Kidney (tissue), 14 donors: ENCODE results near the gene ST3GAL3. TPM values are rescaled to one million over a fixed set of nuclear protein-coding genes. Genes with fewer than 3 reads are reported as not detected.

ENCODE experiments used
- DNase-seq, 5 donors: peaks; one replicate each; pipeline ENCODE4 v3.0.0-alpha.2; 2013 to 2020
- FAIRE-seq: peaks from 2 replicates; lab custom pipeline; 2012; peaks lifted over from hg19 to GRCh38; lab: Jason Lieb, UNC
- H3K27ac ChIP-seq, 2 donors: one replicate each; pipeline ENCODE4 v1.7.0; 2013; ENCODE audit warnings: low read depth in 2 of 2, low read length in 2 of 2, inconsistent platforms in 1 of 2
- H3K27me3 ChIP-seq: one replicate; pipeline ENCODE4 v1.7.1; 2013; ENCODE audit warnings: low read length, inconsistent platforms; ENCODE audit not compliant: control insufficient read depth, insufficient read depth
- H3K36me3 ChIP-seq, 3 donors: one replicate each; pipeline versions ENCODE4 v1.7.0 to v1.7.1; 2013; ENCODE audit warnings: low read length in 3 of 3, control low read depth in 1 of 3, inconsistent platforms in 1 of 3; ENCODE audit not compliant: insufficient read depth in 3 of 3, control insufficient read depth in 2 of 3
- H3K4me1 ChIP-seq, 3 donors: one replicate each; pipeline versions ENCODE4 v1.7.0 to v1.7.1; 2013; ENCODE audit warnings: low read length in 3 of 3, inconsistent platforms in 1 of 3, low read depth in 1 of 3; ENCODE audit not compliant: control insufficient read depth in 2 of 3, insufficient read depth in 2 of 3
- H3K4me3 ChIP-seq, 3 donors: one replicate each; pipeline versions ENCODE4 v1.7.0 to v1.8.1; 2013; ENCODE audit warnings: low read length in 3 of 3, control low read depth in 1 of 3, inconsistent platforms in 1 of 3
- H3K9ac ChIP-seq, 3 donors: one replicate each; pipeline versions ENCODE4 v1.7.0 to v1.7.1; 2013; ENCODE audit warnings: low read length in 3 of 3, control low read depth in 1 of 3, inconsistent platforms in 1 of 3
- H3K9me3 ChIP-seq, 3 donors: one replicate each; pipeline versions ENCODE4 v1.7.0 to v1.7.1; 2013; ENCODE audit warnings: low read length in 3 of 3, control low read depth in 1 of 3, inconsistent platforms in 1 of 3; ENCODE audit not compliant: control insufficient read depth in 2 of 3, insufficient read depth in 1 of 3
- CTCF ChIP-seq: IDR thresholded peaks from 3 replicates; pipeline ENCODE4 v1.5.1; 2012; ENCODE audit warnings: mild to moderate bottlenecking, moderate library complexity, borderline replicate concordance; ENCODE audit not compliant: insufficient read depth; ENCODE audit errors: extremely low read depth
- intact Hi-C: fragments of 100-400 bp; cut with DNase I; formaldehyde crosslinking; loops from one replicate; pipeline ENCODE4 v1.11.1; 2022
- polyA plus RNA-seq: library from polyadenylated mRNA; stranded (reverse); fragments of 350-450 nt; fragmentation: Illumina TruSeq; extraction: RNeasy Lipid Tissue Mini Kit (QIAGEN cat#74804); gene quantifications from one replicate; pipeline ENCODE4 v1.2.3, GENCODE V29; 2014; ENCODE audit warnings: low read depth, low replicate concordance; ENCODE audit not compliant: insufficient read depth
- total RNA-seq: library from RNA; stranded (reverse); fragmentation: NEBNext Ultra II Directional; extraction: Animal tissue kit (Norgen Biotek cat#: 25700); gene quantifications from one replicate; pipeline ENCODE4 v1.2.1, GENCODE V29; 2021
- donor health status: control.
- donor health status: control.
- donor health status: control.
- donor health status: control.
- donor health status: control.
- donor health status: DM: yes; HTN: yes; CAD: no.
- donor health status: Normal renal cell carcinoma (clear cell type).

The ST3GAL3 gene
- total and polyA plus RNA-seq, 2 donors from 2014 or later, result 15.3 to 21.3 TPM

GRCh38 chr1:43772978-43773377, 65.6 kb downstream of the ST3GAL3 start:
- no peak for DNase-seq
- H3K27ac ChIP-seq, result no peak overlapping the region
- H3K36me3 ChIP-seq, result no peaks in the 10 kb centered on the region
- no peaks in the 10 kb centered on the region for H3K4me1 ChIP-seq
- H3K9me3 ChIP-seq, result no peaks in the 10 kb centered on the region
- no peak for FAIRE-seq
- intact Hi-C loops, result no loop called here
- no peaks in the 10 kb centered on the region for H3K27me3 ChIP-seq
- no peak overlapping the region for H3K9ac ChIP-seq
- no peak for TF ChIP-seq CTCF
- H3K4me3 ChIP-seq, result no peak overlapping the region

DNA sequence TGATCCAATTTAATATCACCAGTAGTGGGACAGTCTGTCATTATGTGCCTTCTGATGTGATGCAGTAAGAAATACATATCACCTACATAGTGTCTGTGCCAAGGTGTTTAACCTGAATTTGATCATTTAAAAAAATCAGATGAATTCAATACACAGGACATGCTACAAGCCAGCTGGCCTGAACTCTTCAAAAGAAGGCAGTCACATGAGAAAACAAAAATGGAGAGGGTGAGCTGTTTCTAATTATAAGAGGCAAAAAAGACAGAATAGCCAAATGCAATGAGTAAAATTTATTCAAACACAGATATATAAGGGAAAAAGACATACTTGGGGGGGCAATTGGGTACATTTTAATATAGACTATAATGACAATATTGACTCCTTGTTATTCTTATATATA, 66.5 kb downstream of the ST3GAL3 start:
- no peaks in the 10 kb centered on the region for H3K36me3 ChIP-seq
- no peak for FAIRE-seq
- no peak for DNase-seq

GRCh38 chr1:43774359-43774758, 67.0 kb downstream of the ST3GAL3 start:
- Histone ChIP-seq H3K36me3 (no peaks in the 10 kb centered on the region), H3K4me3 (no peak overlapping the region), H3K27me3 (no peaks in the 10 kb centered on the region), H3K4me1 (no peaks in the 10 kb centered on the region), H3K9me3 (no peaks in the 10 kb centered on the region), H3K9ac (no peak overlapping the region), H3K27ac (no peak overlapping the region)
- no peak for TF ChIP-seq CTCF
- intact Hi-C loops, result no loop called here
- no peak for DNase-seq
- FAIRE-seq, result no peak

More for the DNA sequence above, 66.5 kb downstream of the ST3GAL3 start:
- TF ChIP-seq CTCF, result no peak
- Histone ChIP-seq H3K27ac (no peak overlapping the region), H3K4me3 (no peak overlapping the region), H3K9ac (no peak overlapping the region), H3K9me3 (no peaks in the 10 kb centered on the region), H3K27me3 (no peaks in the 10 kb centered on the region), H3K4me1 (no peaks in the 10 kb centered on the region)
- intact Hi-C loops, result no loop called here
